ENCODE results near the gene ZNF280C.

ZNF280C gene

DNA sequence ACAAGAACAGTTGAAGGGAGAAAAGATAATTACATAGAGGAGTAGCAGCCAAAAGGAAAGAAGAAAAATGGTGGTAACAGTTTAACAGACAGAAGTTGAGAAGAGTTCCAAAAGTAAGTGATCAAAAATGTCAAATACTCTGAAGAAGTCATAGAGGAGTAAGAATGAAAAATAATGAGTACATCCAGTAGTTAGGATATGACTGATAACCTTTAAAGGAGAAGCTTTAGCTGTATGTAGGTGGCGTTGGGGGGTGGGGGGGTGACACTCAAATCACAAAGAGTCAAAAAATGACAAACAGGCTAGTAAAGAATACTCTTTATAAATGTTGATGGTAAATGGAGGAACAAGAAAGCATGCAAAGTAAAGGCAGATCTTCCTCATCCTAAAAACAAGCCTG, 56.3 kb downstream of the ZNF280C start:
- ChIA-PET CTCF (no interaction called here), POLR2A (ENCODE audit: low non-redundant PET) (no interaction called here)
- no peak for TF ChIP-seq CTCF (conservative IDR thresholded peaks at IDR 0.05; ENCODE audit: low read depth)

GRCh38 chrX:130211415-130212186, 57.1 kb downstream of the ZNF280C start:
- CTCF ChIA-PET = interaction anchor here (0.6 kb wide), 1 partner anchor 366 kb away, joined by 3 read pairs; no protein-coding TSS in a partner anchor
- no peak for TF ChIP-seq CTCF (conservative IDR thresholded peaks at IDR 0.05; ENCODE audit: low read depth)
- no peak overlapping the region for H3K27ac ChIP-seq
- no peak for DNase-seq (ENCODE audit: low spot score)
- POLR2A ChIA-PET (ENCODE audit: low non-redundant PET) = no interaction called here

More for the DNA sequence above, 56.3 kb downstream of the ZNF280C start:
- no peak for DNase-seq (ENCODE audit: low spot score)
- H3K27ac ChIP-seq = no peak overlapping the region

DNA sequence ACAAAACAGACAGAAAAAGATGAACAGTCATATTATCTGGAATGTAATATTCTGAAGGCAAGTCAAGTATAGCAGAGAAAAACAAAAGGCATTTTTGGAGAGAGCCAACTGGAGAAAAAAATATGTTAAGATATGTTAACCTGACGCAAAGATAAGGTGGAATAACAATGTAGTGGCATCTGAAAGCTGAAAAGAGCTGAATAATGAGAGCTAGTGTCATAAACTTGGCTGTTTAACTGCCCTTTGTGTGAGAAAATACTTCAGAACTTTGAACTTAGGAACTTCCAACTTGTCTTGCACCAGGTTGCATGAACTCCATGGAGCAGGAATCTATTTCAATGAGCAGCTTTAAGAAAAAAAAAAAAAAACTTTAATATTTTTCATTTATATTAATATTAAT, 64.1 kb downstream of the ZNF280C start:
- TF ChIP-seq CTCF (conservative IDR thresholded peaks at IDR 0.05; ENCODE audit: low read depth) = no peak
- no peak for DNase-seq (ENCODE audit: low spot score)
- no peak overlapping the region for H3K27ac ChIP-seq
- ChIA-PET CTCF (no interaction called here), POLR2A (ENCODE audit: low non-redundant PET) (no interaction called here)

- no peak overlapping the region for H3K27ac ChIP-seq
- ChIA-PET CTCF (interaction anchor here (0.6 kb wide), 1 partner anchor 202 kb away, joined by 4 read pairs; no protein-coding TSS in a partner anchor), POLR2A (ENCODE audit: low non-redundant PET) (no interaction called here)
- no peak for TF ChIP-seq CTCF (conservative IDR thresholded peaks at IDR 0.05; ENCODE audit: low read depth)
- no peak for DNase-seq (ENCODE audit: low spot score)
Observed at GRCh38 chrX:130197464-130197863, 71.2 kb downstream of the ZNF280C start.

DNA sequence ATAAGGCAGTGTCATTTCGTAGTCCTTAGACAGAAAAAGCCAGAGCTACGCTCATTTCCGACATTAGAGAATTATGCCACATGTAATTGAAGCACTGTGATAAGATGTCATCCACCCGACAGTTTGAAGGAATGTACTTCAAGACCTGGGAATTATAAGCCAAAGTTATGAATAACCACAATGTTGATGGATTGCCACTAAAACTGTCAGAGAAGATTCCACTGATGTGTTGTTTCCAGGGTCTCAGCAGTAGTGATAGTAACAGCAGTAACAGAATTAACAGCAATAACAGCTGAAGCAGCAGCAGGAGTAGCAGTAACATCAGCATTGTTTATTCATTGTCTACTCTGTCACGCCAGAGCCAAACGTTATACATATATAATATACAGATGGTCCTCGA, 72.2 kb downstream of the ZNF280C start:
- CTCF ChIA-PET = no interaction called here
- POLR2A ChIA-PET (ENCODE audit: low non-redundant PET) = no interaction called here
- H3K27ac ChIP-seq = no peak overlapping the region
- TF ChIP-seq CTCF (conservative IDR thresholded peaks at IDR 0.05; ENCODE audit: low read depth) = no peak
- no peak for DNase-seq (ENCODE audit: low spot score)

DNA sequence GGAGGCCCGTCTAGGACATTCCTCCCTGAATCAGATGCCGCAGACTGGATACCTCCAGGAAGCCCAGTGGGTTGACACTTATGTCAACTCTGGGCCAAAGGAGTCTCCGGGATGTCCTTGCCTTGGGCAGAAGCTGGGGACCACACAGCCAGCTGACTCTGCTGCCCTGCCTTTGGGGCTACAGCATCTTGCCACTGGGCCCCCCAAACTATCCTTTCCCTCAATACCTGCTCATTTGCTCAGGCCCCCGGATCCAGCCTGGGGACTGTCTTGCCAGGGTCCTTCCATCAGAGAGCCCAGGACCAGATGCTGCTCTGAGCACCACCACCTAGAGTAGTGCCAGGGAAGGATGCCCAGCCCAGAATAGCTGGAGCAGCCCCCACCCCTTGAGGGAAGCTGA, 77.9 kb downstream of the ZNF280C start:
- ChIA-PET CTCF (no interaction called here), POLR2A (ENCODE audit: low non-redundant PET) (no interaction called here)
- no peak for TF ChIP-seq CTCF (conservative IDR thresholded peaks at IDR 0.05; ENCODE audit: low read depth)
- no peak overlapping the region for H3K27ac ChIP-seq
- no peak for DNase-seq (ENCODE audit: low spot score)
